WI38 (cell line): ENCODE measurements around the gene TRPV4.

Experiments
- H3K4me3 ChIP-seq: 2 replicates; pipeline ENCODE4 v1.5.1; 2011; ENCODE audit warnings: low read depth, mild to moderate bottlenecking, control low read depth, low read length
- TF ChIP-seq, protein P1 (sequence below): IDR thresholded peaks from 2 replicates; pipeline ENCODE4 v1.5.1; 2012; ENCODE audit warnings: low read depth, mild to moderate bottlenecking, control low read depth, low read length

The TRPV4 gene

GRCh38 chr12:109740694-109741245, 92.4 kb downstream of the TRPV4 start:
- TF ChIP-seq, protein P1, sequence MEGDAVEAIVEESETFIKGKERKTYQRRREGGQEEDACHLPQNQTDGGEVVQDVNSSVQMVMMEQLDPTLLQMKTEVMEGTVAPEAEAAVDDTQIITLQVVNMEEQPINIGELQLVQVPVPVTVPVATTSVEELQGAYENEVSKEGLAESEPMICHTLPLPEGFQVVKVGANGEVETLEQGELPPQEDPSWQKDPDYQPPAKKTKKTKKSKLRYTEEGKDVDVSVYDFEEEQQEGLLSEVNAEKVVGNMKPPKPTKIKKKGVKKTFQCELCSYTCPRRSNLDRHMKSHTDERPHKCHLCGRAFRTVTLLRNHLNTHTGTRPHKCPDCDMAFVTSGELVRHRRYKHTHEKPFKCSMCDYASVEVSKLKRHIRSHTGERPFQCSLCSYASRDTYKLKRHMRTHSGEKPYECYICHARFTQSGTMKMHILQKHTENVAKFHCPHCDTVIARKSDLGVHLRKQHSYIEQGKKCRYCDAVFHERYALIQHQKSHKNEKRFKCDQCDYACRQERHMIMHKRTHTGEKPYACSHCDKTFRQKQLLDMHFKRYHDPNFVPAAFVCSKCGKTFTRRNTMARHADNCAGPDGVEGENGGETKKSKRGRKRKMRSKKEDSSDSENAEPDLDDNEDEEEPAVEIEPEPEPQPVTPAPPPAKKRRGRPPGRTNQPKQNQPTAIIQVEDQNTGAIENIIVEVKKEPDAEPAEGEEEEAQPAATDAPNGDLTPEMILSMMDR, result no peak
- H3K4me3 ChIP-seq, result no peak overlapping the region

DNA sequence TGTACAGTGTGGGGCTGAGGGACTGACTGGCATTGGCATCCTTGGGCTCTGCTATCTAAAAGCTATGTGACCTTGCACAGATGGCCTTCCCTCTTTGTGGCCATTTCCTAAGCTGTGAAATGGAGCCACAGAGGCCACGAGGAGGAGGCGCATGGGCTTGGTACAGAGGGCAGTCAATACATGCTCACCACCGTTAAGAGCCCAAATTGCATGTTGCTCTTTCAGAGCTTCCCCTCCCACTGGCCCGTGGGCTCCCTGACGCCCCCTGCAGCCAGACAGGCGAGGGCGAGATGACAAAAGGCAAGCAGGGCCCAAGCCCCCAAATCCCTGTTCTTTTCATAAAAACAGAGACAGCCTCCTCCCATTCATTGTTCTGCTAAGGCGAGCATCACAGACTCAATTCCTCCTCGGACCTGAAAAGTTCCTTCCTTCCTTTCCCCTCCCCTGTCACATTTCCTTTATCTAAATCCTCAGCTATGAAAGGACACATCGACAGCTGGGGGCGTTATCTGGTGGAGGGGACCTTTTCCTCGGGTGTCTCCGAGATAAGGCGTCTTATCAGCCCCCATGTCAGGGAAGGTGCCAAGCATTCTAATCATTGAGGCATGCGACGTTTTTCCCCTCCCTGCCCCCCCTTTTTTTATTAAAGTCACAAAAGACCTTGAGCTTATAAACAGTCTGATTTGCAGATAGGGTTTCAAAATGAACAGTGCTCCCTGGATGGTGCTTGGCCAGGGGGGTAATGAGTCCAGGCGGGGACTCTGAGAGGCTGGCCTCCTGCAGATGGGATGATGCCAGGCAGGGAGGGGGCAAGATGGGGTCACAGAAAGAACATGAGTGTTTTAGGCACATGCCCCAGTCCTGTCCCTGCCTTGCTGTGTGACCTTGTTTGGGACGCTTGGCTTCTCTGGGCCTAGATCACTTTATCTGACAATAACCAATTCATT, 93.2 kb downstream of the TRPV4 start:
- TF ChIP-seq, protein P1, result no peak

DNA sequence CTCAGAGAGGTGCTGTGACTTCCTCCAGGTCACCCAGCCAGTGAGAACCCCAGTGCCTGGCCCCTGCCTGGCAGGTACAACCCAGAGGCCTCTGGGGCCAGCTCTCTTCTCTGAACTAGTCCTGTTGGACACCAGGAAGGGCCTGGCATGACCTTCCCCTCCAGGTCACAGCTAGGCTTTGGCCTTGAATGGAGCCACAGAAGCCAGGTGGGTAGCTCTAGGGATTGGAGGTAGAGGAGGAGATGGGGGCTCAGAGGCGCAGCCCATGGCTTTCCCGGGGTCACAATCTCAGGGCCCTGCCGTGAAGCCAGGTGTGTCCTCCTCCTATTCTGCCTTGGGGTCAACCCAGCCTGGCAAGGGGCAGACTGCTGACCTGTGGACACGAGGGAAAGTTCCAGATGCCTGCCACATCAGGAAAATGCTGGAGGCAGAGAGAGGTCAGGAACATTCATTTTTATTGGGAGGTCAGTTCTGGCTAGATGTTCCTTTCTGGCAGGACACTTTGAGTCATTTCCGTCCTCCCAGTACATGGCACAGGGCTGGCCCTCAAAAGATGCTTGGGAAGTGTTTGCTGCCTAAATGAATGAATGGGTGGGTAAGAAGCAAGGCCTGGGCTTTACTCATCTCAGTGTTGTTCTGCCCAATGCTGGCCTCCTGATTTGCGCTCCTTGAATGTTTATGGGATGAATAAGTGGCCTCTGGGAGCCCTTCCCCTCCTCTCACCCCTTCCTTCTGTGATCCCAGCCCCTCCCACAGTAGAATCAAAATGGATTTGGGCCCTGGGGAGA, 94.1 kb downstream of the TRPV4 start:
- TF ChIP-seq, protein P1, result no peak

More for the DNA sequence above, 93.2 kb downstream of the TRPV4 start:
- no peak overlapping the region for H3K4me3 ChIP-seq

DNA sequence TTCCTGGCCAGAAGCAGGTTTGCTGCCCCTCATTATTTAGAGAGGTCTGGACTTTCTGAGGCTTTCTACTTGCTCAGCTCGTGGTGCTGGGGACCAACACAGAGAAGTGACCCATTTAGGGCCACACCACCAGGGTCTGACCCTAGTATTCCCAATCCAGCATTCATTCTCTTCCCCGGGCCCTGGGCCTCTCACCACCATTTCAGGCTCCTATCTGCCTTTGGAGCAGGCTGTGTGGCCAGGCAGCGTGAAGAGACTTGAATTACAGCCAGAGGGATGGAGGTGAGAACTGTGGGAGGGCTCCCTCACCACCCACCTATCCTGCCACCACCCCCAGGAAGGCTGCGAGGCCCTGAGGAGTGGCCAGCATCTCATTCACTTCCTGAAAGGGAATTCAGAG, 95.0 kb downstream of the TRPV4 start:
- TF ChIP-seq, protein P1, result no peak
- no peak overlapping the region for H3K4me3 ChIP-seq

More for the DNA sequence above, 94.1 kb downstream of the TRPV4 start:
- H3K4me3 ChIP-seq, result no peak overlapping the region

DNA sequence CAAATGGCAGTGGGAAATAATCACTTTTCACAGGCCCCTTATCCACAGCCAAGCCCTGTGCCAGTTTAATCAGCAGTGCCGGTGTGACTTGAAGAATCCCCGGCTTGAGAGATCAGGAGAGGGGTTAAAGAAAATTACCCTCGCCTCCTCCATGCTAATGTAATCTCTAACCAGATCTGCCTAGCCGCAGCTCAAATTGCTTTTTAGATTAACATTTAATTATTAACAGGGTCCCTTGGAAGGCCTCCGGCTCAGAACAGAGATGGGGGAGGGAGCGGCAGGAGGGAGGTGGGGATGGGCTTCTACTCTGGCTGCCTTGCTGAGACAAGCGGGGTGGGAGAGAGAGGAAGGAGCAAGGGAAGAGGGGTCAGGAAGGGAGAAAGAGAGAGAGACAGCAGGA, 95.6 kb downstream of the TRPV4 start:
- H3K4me3 ChIP-seq, result no peak overlapping the region
- TF ChIP-seq, protein P1, result no peak

GRCh38 chr12:109737126-109737525, 96.1 kb downstream of the TRPV4 start:
- TF ChIP-seq, protein P1, result no peak
- no peak overlapping the region for H3K4me3 ChIP-seq
